CD14-positive monocyte (primary cell): ENCODE data around the gene KLK14. TPM values are rescaled to one million over a fixed set of nuclear protein-coding genes. Genes with fewer than 3 reads are reported as not detected.

Source experiments
- DNase-seq, 3 donors: peaks; one replicate each; pipeline ENCODE4 v3.0.0-alpha.2; 2011 to 2022
- H2AFZ ChIP-seq: 2 replicates; pipeline ENCODE4 v1.6.0; 2012; ENCODE audit warnings: mild to moderate bottlenecking, low read depth, low read length, inconsistent platforms; ENCODE audit not compliant: insufficient read depth, poor library complexity, severe bottlenecking
- H3K27ac ChIP-seq, 2 donors: 1 replicate in 1 of 2; 2 replicates in 1 of 2; pipeline ENCODE4 v1.5.1; 2012 to 2013; ENCODE audit warnings: low read length in 2 of 2, control low read depth in 1 of 2, inconsistent platforms in 1 of 2, low read depth in 1 of 2, mild to moderate bottlenecking in 1 of 2
- H3K27me3 ChIP-seq, 2 donors: one replicate each; pipeline versions ENCODE4 v1.6.0 to v1.6.1; 2011 to 2013; ENCODE audit warnings: low read length in 2 of 2; ENCODE audit not compliant: control insufficient read depth in 2 of 2, insufficient read depth in 2 of 2
- H3K36me3 ChIP-seq, 2 donors: replicated peaks in 1 of 2; 1 replicate in 1 of 2; 2 replicates in 1 of 2; pipeline versions ENCODE4 v1.5.1 to v1.6.1; 2012 to 2013; ENCODE audit warnings: low read length in 2 of 2, control low read depth in 1 of 2, inconsistent platforms in 1 of 2, mild to moderate bottlenecking in 1 of 2; ENCODE audit not compliant: insufficient read depth in 2 of 2, control insufficient read depth in 1 of 2
- H3K4me1 ChIP-seq, 2 donors: 1 replicate in 1 of 2; 2 replicates in 1 of 2; pipeline versions ENCODE4 v1.5.1 to v1.6.1; 2012 to 2013; ENCODE audit warnings: low read length in 2 of 2, control low read depth in 1 of 2, inconsistent platforms in 1 of 2, mild to moderate bottlenecking in 1 of 2, moderate library complexity in 1 of 2; ENCODE audit not compliant: insufficient read depth in 2 of 2, control insufficient read depth in 1 of 2
- H3K4me2 ChIP-seq: replicated peaks from 2 replicates; pipeline ENCODE3; 2012; ENCODE audit warnings: low read length, moderate library complexity, mild to moderate bottlenecking; ENCODE audit not compliant: poor library complexity, severe bottlenecking; ENCODE audit errors: extremely low read depth
- H3K4me3 ChIP-seq, 3 experiments: fragments of 200-600 bp in 1 of 3; sonication (generic) in 1 of 3; replicated peaks in 1 of 3; 1 replicate in 2 of 3; 2 replicates in 1 of 3; pipeline ENCODE4 v1.5.1; 2011 to 2013; ENCODE audit warnings: low read length in 3 of 3, mild to moderate bottlenecking in 3 of 3, control low read depth in 2 of 3, low read depth in 2 of 3, inconsistent platforms in 1 of 3, moderate library complexity in 1 of 3
- H3K79me2 ChIP-seq: 2 replicates; pipeline ENCODE4 v1.6.0; 2012; ENCODE audit warnings: mild to moderate bottlenecking, control low read depth, inconsistent platforms, low read length, moderate library complexity; ENCODE audit not compliant: insufficient read depth
- H3K9ac ChIP-seq: 2 replicates; pipeline ENCODE4 v1.6.0; 2017; ENCODE audit warnings: low read length, mild to moderate bottlenecking; ENCODE audit not compliant: insufficient read depth, poor library complexity, severe bottlenecking
- H3K9me3 ChIP-seq, 2 donors: replicated peaks in 1 of 2; 1 replicate in 1 of 2; 2 replicates in 1 of 2; pipeline versions ENCODE4 v1.5.1 to v1.6.1; 2012 to 2013; ENCODE audit warnings: low read length in 2 of 2, control low read depth in 1 of 2; ENCODE audit not compliant: control insufficient read depth in 1 of 2, insufficient read depth in 1 of 2
- H4K20me1 ChIP-seq: 2 replicates; pipeline ENCODE4 v1.6.0; 2012; ENCODE audit warnings: mild to moderate bottlenecking, low read length, control low read depth, moderate library complexity; ENCODE audit not compliant: insufficient read depth
- H3K27ac Mint-ChIP-seq, 7 donors: one replicate each; pipeline ENCODE4 v1.8.0; 2020; ENCODE audit warnings: mild to moderate bottlenecking in 7 of 7, mixed read lengths in 7 of 7, moderate library complexity in 6 of 7, inconsistent platforms in 2 of 7
- H3K27me3 Mint-ChIP-seq, 3 donors: one replicate each; pipeline ENCODE4 v1.8.0; 2021 to 2022; ENCODE audit warnings: low read depth in 3 of 3, mild to moderate bottlenecking in 3 of 3, mixed read lengths in 3 of 3, moderate library complexity in 3 of 3, inconsistent platforms in 1 of 3
- H3K36me3 Mint-ChIP-seq, 2 donors: one replicate each; pipeline ENCODE4 v1.8.0; 2020; ENCODE audit warnings: mixed read lengths in 2 of 2, inconsistent platforms in 1 of 2, mild to moderate bottlenecking in 1 of 2
- H3K4me1 Mint-ChIP-seq: one replicate; pipeline ENCODE4 v1.8.0; 2020; ENCODE audit warnings: mild to moderate bottlenecking, mixed read lengths
- H3K4me3 Mint-ChIP-seq, 2 donors: one replicate each; pipeline ENCODE4 v1.8.0; 2020; ENCODE audit warnings: mild to moderate bottlenecking in 2 of 2, mixed read lengths in 2 of 2, moderate library complexity in 1 of 2
- H3K9me3 Mint-ChIP-seq, 7 donors: one replicate each; pipeline ENCODE4 v1.8.0; 2020 to 2022; ENCODE audit warnings: mixed read lengths in 7 of 7, mild to moderate bottlenecking in 6 of 7, moderate library complexity in 6 of 7, inconsistent platforms in 2 of 7
- CTCF ChIP-seq: fragments of 200-600 bp; IDR thresholded peaks from one replicate; pipeline ENCODE4 v1.8.0; 2022; ENCODE audit warnings: antibody characterized with exemption, mild to moderate bottlenecking
- WGBS: methylation state at CpG from one replicate; pipeline ENCODE4 v1.1.5; 2013; ENCODE audit warnings: missing lambda C conversion rate; ENCODE audit not compliant: insufficient coverage; 5-methylcytosine and 5-hydroxymethylcytosine counted together
- intact Hi-C, 2 donors: fragments of 100-400 bp; cut with micrococcal nuclease; formaldehyde crosslinking; loops; one replicate each; pipeline versions ENCODE4 v1.15.0 to v1.15.1; 2023
- polyA plus RNA-seq, 3 donors: library from polyadenylated mRNA; depleted of rRNA in 1 of 3; unstranded in 2 of 3; stranded (reverse) in 1 of 3; fragments of 300-500 nt in 2 of 3; fragments of >200 nt in 1 of 3; fragmentation: Illumina TruSeq in 2 of 3; gene quantifications; 1 replicate in 2 of 3; 2 replicates in 1 of 3; pipeline ENCODE4 v1.2.3, GENCODE V29; 2012 to 2021

The KLK14 gene
- polyA plus RNA-seq, 3 donors = 0.29 TPM; not detected in 2

- Histone ChIP-seq H3K4me2 (no peak overlapping the region), H3K27me3 (peaks cover 11 to 14% of the 10 kb centered on the region in 2 donors), H3K36me3 (no peaks in the 10 kb centered on the region), H3K79me2 (no peaks in the 10 kb centered on the region), H4K20me1 (no peaks in the 10 kb centered on the region), H3K9me3 (peaks cover 0 to 12% of the 10 kb centered on the region in 2 donors), H2AFZ (no peak overlapping the region), H3K9ac (no peak overlapping the region), H3K4me3 (no peak overlapping the region), H3K27ac (no peak overlapping the region), H3K4me1 (no peaks in the 10 kb centered on the region)
- Mint-ChIP-seq H3K27ac (no peak overlapping the region), H3K27me3 (peaks cover 16 to 31% (median 24%) of the 10 kb centered on the region in 3 donors), H3K4me3 (peak overlapping the region in 1 of 2 donors; percentile 22), H3K9me3 (peaks cover 0 to 18% (median 10%) of the 10 kb centered on the region in 7 donors), H3K4me1 (no peaks in the 10 kb centered on the region), H3K36me3 (no peaks in the 10 kb centered on the region)
- DNase-seq = no peak
- WGBS = 93% methylated on average over 3 of the region's 5 CpGs
- no peak for TF ChIP-seq CTCF
- intact Hi-C loops = no loop called here
These were observed 12.2 kb downstream of the KLK14 start for GRCh38 chr19:51070334-51071094.

- H3K36me3 Mint-ChIP-seq = no peaks in the 10 kb centered on the region
- H3K9ac ChIP-seq = no peak overlapping the region
- H3K27me3 ChIP-seq = peaks cover 27 to 46% of the 10 kb centered on the region in 2 donors
- H3K27me3 Mint-ChIP-seq = peaks cover 39 to 49% (median 39%) of the 10 kb centered on the region in 3 donors
- H3K4me1 Mint-ChIP-seq = peaks cover 2% of the 10 kb centered on the region
- H3K4me3 Mint-ChIP-seq = peak overlapping the region in 1 of 2 donors; percentile 48
- no peaks in the 10 kb centered on the region for H3K36me3 ChIP-seq
- no peak overlapping the region for H2AFZ ChIP-seq
- WGBS = 59% methylated on average over 4 of the region's 7 CpGs
- H3K9me3 ChIP-seq = no peaks in the 10 kb centered on the region
- no peaks in the 10 kb centered on the region for H3K79me2 ChIP-seq
- no peak overlapping the region for H3K4me3 ChIP-seq
- no peak overlapping the region for H3K27ac Mint-ChIP-seq
- no peak for TF ChIP-seq CTCF
- intact Hi-C loops = no loop called here
- H3K27ac ChIP-seq = no peak overlapping the region
- H4K20me1 ChIP-seq = no peaks in the 10 kb centered on the region
- peaks cover under 1 to 14% (median 3%) of the 10 kb centered on the region in 7 donors for H3K9me3 Mint-ChIP-seq
- no peaks in the 10 kb centered on the region for H3K4me1 ChIP-seq
- DNase-seq = no peak
- H3K4me2 ChIP-seq = no peak overlapping the region
These were observed 16.1 kb downstream of the KLK14 start for GRCh38 chr19:51066393-51067186.
